ENCODE data around the gene SRPK2.

DNA sequence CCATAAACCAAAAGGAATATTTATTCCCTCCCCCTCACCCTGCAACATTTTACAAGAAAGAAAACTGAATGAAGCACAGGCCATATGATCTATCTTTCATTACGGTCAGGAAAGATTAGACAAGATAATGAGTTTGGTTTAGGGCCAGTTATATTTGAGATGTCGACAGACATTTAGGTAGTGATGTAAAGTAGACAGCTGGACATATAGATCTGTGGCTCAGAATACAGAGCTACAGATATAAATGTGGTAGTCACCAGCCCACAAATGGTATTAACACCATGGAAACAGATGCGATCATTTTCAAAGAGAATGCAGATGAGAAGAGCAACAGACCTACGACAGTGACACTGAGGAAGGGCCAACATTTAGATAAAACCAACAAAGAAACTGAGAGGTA, 142.5 kb downstream of the SRPK2 start:
- no peak for TF ChIP-seq POLR2A (IDR thresholded peaks at IDR 0.05)
- TF ChIP-seq, protein P1, sequence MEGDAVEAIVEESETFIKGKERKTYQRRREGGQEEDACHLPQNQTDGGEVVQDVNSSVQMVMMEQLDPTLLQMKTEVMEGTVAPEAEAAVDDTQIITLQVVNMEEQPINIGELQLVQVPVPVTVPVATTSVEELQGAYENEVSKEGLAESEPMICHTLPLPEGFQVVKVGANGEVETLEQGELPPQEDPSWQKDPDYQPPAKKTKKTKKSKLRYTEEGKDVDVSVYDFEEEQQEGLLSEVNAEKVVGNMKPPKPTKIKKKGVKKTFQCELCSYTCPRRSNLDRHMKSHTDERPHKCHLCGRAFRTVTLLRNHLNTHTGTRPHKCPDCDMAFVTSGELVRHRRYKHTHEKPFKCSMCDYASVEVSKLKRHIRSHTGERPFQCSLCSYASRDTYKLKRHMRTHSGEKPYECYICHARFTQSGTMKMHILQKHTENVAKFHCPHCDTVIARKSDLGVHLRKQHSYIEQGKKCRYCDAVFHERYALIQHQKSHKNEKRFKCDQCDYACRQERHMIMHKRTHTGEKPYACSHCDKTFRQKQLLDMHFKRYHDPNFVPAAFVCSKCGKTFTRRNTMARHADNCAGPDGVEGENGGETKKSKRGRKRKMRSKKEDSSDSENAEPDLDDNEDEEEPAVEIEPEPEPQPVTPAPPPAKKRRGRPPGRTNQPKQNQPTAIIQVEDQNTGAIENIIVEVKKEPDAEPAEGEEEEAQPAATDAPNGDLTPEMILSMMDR (IDR thresholded peaks at IDR 0.05), result no peak
- TF ChIP-seq POLR2AphosphoS5 (IDR thresholded peaks at IDR 0.05), result no peak

Data from breast epithelium (tissue), 3 donors.